ENCODE measurements around the gene ARHGEF1.

DNA sequence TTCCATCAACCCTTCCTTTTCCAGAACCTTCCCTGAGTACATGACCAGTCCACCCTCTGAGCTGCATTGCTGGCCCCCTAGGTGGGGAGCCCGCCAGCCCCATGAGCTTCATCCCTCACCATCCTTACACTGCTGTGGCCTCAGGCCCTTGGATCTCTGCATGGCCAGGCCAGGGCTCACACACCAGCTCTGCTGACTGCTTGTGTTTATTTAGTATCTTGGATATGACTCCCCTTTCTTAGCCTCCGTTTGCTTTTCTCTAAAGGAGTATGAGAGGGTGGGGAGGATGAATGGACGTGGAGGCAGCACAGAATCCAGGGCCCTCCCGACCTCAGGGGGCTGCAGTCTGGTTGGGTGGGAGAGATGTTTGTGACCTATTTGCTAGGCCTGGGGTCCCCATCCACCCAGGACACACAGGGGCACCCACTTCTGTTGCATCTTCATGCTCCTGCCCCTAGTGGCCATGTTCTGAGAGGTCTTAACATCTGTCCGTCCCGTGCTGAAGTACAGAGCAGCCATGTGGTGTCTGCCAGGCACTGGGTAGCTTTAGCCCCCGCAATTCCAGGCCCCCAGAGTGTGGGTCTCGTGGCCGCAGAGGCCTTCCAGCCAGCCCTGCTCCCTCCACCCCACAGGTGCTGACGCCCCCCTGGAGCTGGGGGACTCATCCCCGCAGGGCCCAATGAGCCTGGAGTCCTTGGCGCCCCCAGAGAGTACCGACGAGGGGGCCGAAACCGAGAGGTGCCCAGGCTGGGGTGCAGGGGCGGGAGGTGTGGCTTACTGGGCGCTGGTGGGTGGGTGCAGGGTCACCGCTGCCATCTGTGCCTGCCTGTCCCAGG is 13.0 kb downstream of the ARHGEF1 start:
- TF ChIP-seq CTCF (IDR thresholded peaks at IDR 0.05), result no peak
- no peak for TF ChIP-seq POLR2A (IDR thresholded peaks at IDR 0.05)

Measured in heart left ventricle (tissue), 13 donors.